ENCODE data around the gene SORT1. TPM values are rescaled to one million over a fixed set of nuclear protein-coding genes. Genes with fewer than 3 reads are reported as not detected.

SORT1 gene
- total RNA-seq, 1 donor: 9.3 TPM

- no peaks in the 10 kb centered on the region for H3K27me3 ChIP-seq (ENCODE audit: insufficient read depth, low read length)
- H3K4me1 ChIP-seq (ENCODE audit: insufficient read depth, low read length): no peaks in the 10 kb centered on the region
- no peaks in the 10 kb centered on the region for H3K9me3 ChIP-seq (ENCODE audit: low read depth, low read length)
- H3K4me3 ChIP-seq (ENCODE audit: low read length): no peak overlapping the region
Observed at GRCh38 chr1:109350655-109351054, 47.1 kb downstream of the SORT1 start.

- no peaks in the 10 kb centered on the region for H3K4me1 ChIP-seq (ENCODE audit: insufficient read depth, low read length)
- no peak overlapping the region for H3K4me3 ChIP-seq (ENCODE audit: low read length)
- no peaks in the 10 kb centered on the region for H3K9me3 ChIP-seq (ENCODE audit: low read depth, low read length)
- H3K27me3 ChIP-seq (ENCODE audit: insufficient read depth, low read length): no peaks in the 10 kb centered on the region
Observed at GRCh38 chr1:109350182-109350581, 47.5 kb downstream of the SORT1 start.

- no peaks in the 10 kb centered on the region for H3K9me3 ChIP-seq (ENCODE audit: low read depth, low read length)
- no peak overlapping the region for H3K4me3 ChIP-seq (ENCODE audit: low read length)
- H3K27me3 ChIP-seq (ENCODE audit: insufficient read depth, low read length): no peaks in the 10 kb centered on the region
- no peaks in the 10 kb centered on the region for H3K4me1 ChIP-seq (ENCODE audit: insufficient read depth, low read length)
Observed at GRCh38 chr1:109347511-109347910, 50.2 kb downstream of the SORT1 start.

GRCh38 chr1:109341944-109342930 lies 55.5 kb downstream of the SORT1 start:
- Histone ChIP-seq H3K27me3 (ENCODE audit: insufficient read depth, low read length) (no peaks in the 10 kb centered on the region), H3K9me3 (ENCODE audit: low read depth, low read length) (no peaks in the 10 kb centered on the region), H3K4me3 (ENCODE audit: low read length) (no peak overlapping the region), H3K4me1 (ENCODE audit: insufficient read depth, low read length) (no peaks in the 10 kb centered on the region)

GRCh38 chr1:109338608-109339007 lies 59.1 kb downstream of the SORT1 start:
- H3K27me3 ChIP-seq (ENCODE audit: insufficient read depth, low read length): no peaks in the 10 kb centered on the region
- H3K4me3 ChIP-seq (ENCODE audit: low read length): no peak overlapping the region
- H3K4me1 ChIP-seq (ENCODE audit: insufficient read depth, low read length): no peaks in the 10 kb centered on the region
- H3K9me3 ChIP-seq (ENCODE audit: low read depth, low read length): no peaks in the 10 kb centered on the region

GRCh38 chr1:109338091-109338490 lies 59.6 kb downstream of the SORT1 start:
- Histone ChIP-seq H3K27me3 (ENCODE audit: insufficient read depth, low read length) (no peaks in the 10 kb centered on the region), H3K4me1 (ENCODE audit: insufficient read depth, low read length) (no peaks in the 10 kb centered on the region), H3K9me3 (ENCODE audit: low read depth, low read length) (no peaks in the 10 kb centered on the region), H3K4me3 (ENCODE audit: low read length) (no peak overlapping the region)

GRCh38 chr1:109335091-109335490 lies 62.6 kb downstream of the SORT1 start:
- Histone ChIP-seq H3K4me1 (ENCODE audit: insufficient read depth, low read length) (no peaks in the 10 kb centered on the region), H3K27me3 (ENCODE audit: insufficient read depth, low read length) (no peaks in the 10 kb centered on the region), H3K4me3 (ENCODE audit: low read length) (no peak overlapping the region), H3K9me3 (ENCODE audit: low read depth, low read length) (peaks cover 16% of the 10 kb centered on the region)

- no peak overlapping the region for H3K4me3 ChIP-seq (ENCODE audit: low read length)
- no peaks in the 10 kb centered on the region for H3K4me1 ChIP-seq (ENCODE audit: insufficient read depth, low read length)
- peaks cover 16% of the 10 kb centered on the region for H3K9me3 ChIP-seq (ENCODE audit: low read depth, low read length)
- H3K27me3 ChIP-seq (ENCODE audit: insufficient read depth, low read length): no peaks in the 10 kb centered on the region
Observed at GRCh38 chr1:109331113-109331512, 66.6 kb downstream of the SORT1 start.

- Histone ChIP-seq H3K27me3 (ENCODE audit: insufficient read depth, low read length) (no peaks in the 10 kb centered on the region), H3K4me1 (ENCODE audit: insufficient read depth, low read length) (no peaks in the 10 kb centered on the region), H3K9me3 (ENCODE audit: low read depth, low read length) (peaks cover 16% of the 10 kb centered on the region), H3K4me3 (ENCODE audit: low read length) (no peak overlapping the region)
Observed at GRCh38 chr1:109327285-109327684, 70.4 kb downstream of the SORT1 start.

GRCh38 chr1:109322974-109323373 lies 74.7 kb downstream of the SORT1 start:
- Histone ChIP-seq H3K9me3 (ENCODE audit: low read depth, low read length) (no peaks in the 10 kb centered on the region), H3K4me3 (ENCODE audit: low read length) (no peak overlapping the region), H3K4me1 (ENCODE audit: insufficient read depth, low read length) (no peaks in the 10 kb centered on the region), H3K27me3 (ENCODE audit: insufficient read depth, low read length) (no peaks in the 10 kb centered on the region)

GRCh38 chr1:109319114-109319513 lies 78.6 kb downstream of the SORT1 start:
- Histone ChIP-seq H3K27me3 (ENCODE audit: insufficient read depth, low read length) (no peaks in the 10 kb centered on the region), H3K9me3 (ENCODE audit: low read depth, low read length) (no peaks in the 10 kb centered on the region), H3K4me3 (ENCODE audit: low read length) (no peak overlapping the region), H3K4me1 (ENCODE audit: insufficient read depth, low read length) (no peaks in the 10 kb centered on the region)

GRCh38 chr1:109316506-109316905 lies 81.2 kb downstream of the SORT1 start:
- Histone ChIP-seq H3K4me1 (ENCODE audit: insufficient read depth, low read length) (peaks cover 8% of the 10 kb centered on the region), H3K4me3 (ENCODE audit: low read length) (no peak overlapping the region), H3K9me3 (ENCODE audit: low read depth, low read length) (no peaks in the 10 kb centered on the region), H3K27me3 (ENCODE audit: insufficient read depth, low read length) (no peaks in the 10 kb centered on the region)

GRCh38 chr1:109315288-109315687 lies 82.4 kb downstream of the SORT1 start:
- peaks cover 8% of the 10 kb centered on the region for H3K4me1 ChIP-seq (ENCODE audit: insufficient read depth, low read length)
- no peaks in the 10 kb centered on the region for H3K27me3 ChIP-seq (ENCODE audit: insufficient read depth, low read length)
- no peak overlapping the region for H3K4me3 ChIP-seq (ENCODE audit: low read length)
- H3K9me3 ChIP-seq (ENCODE audit: low read depth, low read length): no peaks in the 10 kb centered on the region

GRCh38 chr1:109314795-109315194 lies 82.9 kb downstream of the SORT1 start:
- Histone ChIP-seq H3K4me3 (ENCODE audit: low read length) (no peak overlapping the region), H3K9me3 (ENCODE audit: low read depth, low read length) (no peaks in the 10 kb centered on the region), H3K4me1 (ENCODE audit: insufficient read depth, low read length) (peaks cover 8% of the 10 kb centered on the region), H3K27me3 (ENCODE audit: insufficient read depth, low read length) (no peaks in the 10 kb centered on the region)

GRCh38 chr1:109312978-109313775 lies 84.5 kb downstream of the SORT1 start:
- Histone ChIP-seq H3K4me1 (ENCODE audit: insufficient read depth, low read length) (peaks cover 8% of the 10 kb centered on the region), H3K9me3 (ENCODE audit: low read depth, low read length) (no peaks in the 10 kb centered on the region), H3K27me3 (ENCODE audit: insufficient read depth, low read length) (no peaks in the 10 kb centered on the region), H3K4me3 (ENCODE audit: low read length) (no peak overlapping the region)

Measured in mononuclear cell (primary cell).